MM.1S (cell line): ENCODE measurements around the gene LPIN1.

ENCODE experiments used
- DNase-seq: peaks from one replicate; pipeline ENCODE4 v3.0.0-alpha.2; 2015
- H2AFZ ChIP-seq: fragments of 300-600 bp; sonication (generic); 2 replicates; pipeline ENCODE4 v1.6.0; 2016; ENCODE audit warnings: antibody characterized with exemption, low read length
- H3F3A ChIP-seq: fragments of 300-600 bp; sonication (generic); 2 replicates; pipeline ENCODE4 v1.6.1; 2016; ENCODE audit warnings: mild to moderate bottlenecking, antibody characterized with exemption, low read length, moderate library complexity, mixed read lengths; ENCODE audit not compliant: insufficient read depth
- H3K27ac ChIP-seq: fragments of 300-600 bp; sonication (generic); 2 replicates; pipeline ENCODE4 v1.5.1; 2016; ENCODE audit warnings: mild to moderate bottlenecking, low read length
- H3K27me3 ChIP-seq: fragments of 300-600 bp; sonication (generic); replicated peaks from 2 replicates; pipeline ENCODE4 v1.6.0; 2016; ENCODE audit warnings: low read length; ENCODE audit not compliant: insufficient read depth
- H3K36me3 ChIP-seq: fragments of 300-600 bp; sonication (generic); replicated peaks from 2 replicates; pipeline ENCODE4 v1.6.1; 2016; ENCODE audit warnings: mild to moderate bottlenecking, low read length, mixed read lengths; ENCODE audit not compliant: insufficient read depth
- H3K4me1 ChIP-seq: fragments of 300-600 bp; sonication (generic); 2 replicates; pipeline ENCODE4 v1.6.1; 2016; ENCODE audit warnings: low read length, mixed read lengths
- H3K4me2 ChIP-seq: fragments of 300-600 bp; sonication (generic); 2 replicates; pipeline ENCODE4 v1.6.0; 2016; ENCODE audit warnings: low read depth, low read length
- H3K4me3 ChIP-seq: fragments of 300-600 bp; sonication (generic); 2 replicates; pipeline ENCODE4 v1.5.1; 2016; ENCODE audit warnings: low read length, mixed read lengths
- H3K79me2 ChIP-seq: fragments of 300-600 bp; sonication (generic); 2 replicates; pipeline ENCODE4 v1.6.1; 2016; ENCODE audit warnings: mixed run types, low read length, mixed read lengths
- H3K9ac ChIP-seq: fragments of 300-600 bp; sonication (generic); 2 replicates; pipeline ENCODE4 v1.6.1; 2016; ENCODE audit warnings: low read length, mixed read lengths
- H3K9me2 ChIP-seq: fragments of 300-600 bp; sonication (generic); replicated peaks from 2 replicates; pipeline ENCODE4 v1.6.1; 2016; ENCODE audit warnings: mild to moderate bottlenecking, low read length, mixed read lengths; ENCODE audit not compliant: insufficient read depth
- H3K9me3 ChIP-seq: fragments of 300-600 bp; sonication (generic); replicated peaks from 2 replicates; pipeline ENCODE4 v1.6.1; 2016; ENCODE audit warnings: mild to moderate bottlenecking, low read length, mixed read lengths; ENCODE audit not compliant: insufficient read depth
- H4K20me1 ChIP-seq: fragments of 300-600 bp; sonication (generic); 2 replicates; pipeline ENCODE4 v1.6.1; 2016; ENCODE audit warnings: mild to moderate bottlenecking, low read length, moderate library complexity, mixed read lengths; ENCODE audit not compliant: insufficient read depth
- CTCF ChIP-seq: fragments of 300-600 bp; sonication (generic); IDR thresholded peaks from 2 replicates; pipeline ENCODE4 v1.5.1; 2016; ENCODE audit warnings: antibody characterized with exemption, low read length, mixed read lengths
- EZH2 ChIP-seq: fragments of 300-600 bp; sonication (generic); optimal IDR thresholded peaks from 2 replicates; pipeline ENCODE3; 2017; ENCODE audit warnings: low read depth, mild to moderate bottlenecking, antibody characterized with exemption, low read length, mixed read lengths
- EZH2phosphoT487 ChIP-seq: fragments of 300-600 bp; sonication (generic); IDR thresholded peaks from 2 replicates; pipeline ENCODE4 v1.6.1; 2018; ENCODE audit warnings: antibody characterized with exemption, low read length

Gene LPIN1

DNA sequence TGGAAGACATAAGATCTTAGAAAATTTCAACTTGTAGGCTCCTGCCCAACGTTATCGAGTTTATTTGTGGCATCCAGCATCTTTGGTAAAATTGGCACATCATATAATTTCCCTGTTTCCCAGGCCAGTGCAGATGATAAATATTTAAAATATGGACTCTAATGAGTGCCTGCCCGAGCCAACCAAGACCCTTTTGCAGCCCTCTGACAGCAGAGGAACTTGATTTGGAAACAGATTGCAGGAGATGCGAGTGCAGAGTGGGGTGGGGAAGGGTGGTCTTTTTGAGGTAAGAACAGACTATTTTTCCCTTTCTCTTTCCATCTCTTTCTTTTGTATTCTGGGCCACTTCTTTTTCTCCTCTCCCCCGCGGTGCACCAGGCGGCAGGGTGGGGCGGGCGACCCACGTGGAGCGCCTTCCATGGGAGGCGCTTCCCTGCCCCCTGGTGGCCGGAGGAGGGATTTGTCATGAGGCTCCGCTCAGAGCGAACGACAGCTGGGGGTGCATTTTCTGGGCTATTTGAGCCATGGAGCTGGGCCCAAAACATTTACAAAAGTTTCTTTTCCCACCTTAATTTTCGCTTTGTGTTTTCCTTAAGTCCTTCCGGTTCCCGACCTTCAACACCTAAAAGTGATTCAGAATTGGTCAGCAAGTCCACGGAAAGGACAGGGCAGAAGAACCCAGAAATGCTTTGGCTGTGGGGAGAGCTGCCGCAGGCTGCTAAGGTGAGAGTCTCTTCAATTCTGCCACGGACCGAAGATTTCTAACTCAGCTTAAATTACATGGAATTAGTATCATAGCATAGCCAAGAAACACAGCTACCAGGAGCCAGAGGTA, 32.7 kb downstream of the LPIN1 start:
- H3K27ac ChIP-seq = peak overlapping the region; percentile 23; the same call in 1 of the 2 replicates
- no peak overlapping the region for H2AFZ ChIP-seq
- H3K4me2 ChIP-seq = peak overlapping the region; percentile 19; the same call in 1 of the 2 replicates
- H3K9me3 ChIP-seq = no peaks in the 10 kb centered on the region
- H3K9ac ChIP-seq = no peak overlapping the region
- peaks cover 34% of the 10 kb centered on the region for H3K36me3 ChIP-seq
- peaks cover 87% of the 10 kb centered on the region for H3K79me2 ChIP-seq
- no peaks in the 10 kb centered on the region for H3K9me2 ChIP-seq
- H3K4me1 ChIP-seq = peaks cover 33% of the 10 kb centered on the region
- DNase-seq = peak; percentile 68
- TF ChIP-seq EZH2phosphoT487 (no peak), CTCF (peak; percentile 91), EZH2 (no peak)
- H3K4me3 ChIP-seq = no peak overlapping the region
- H4K20me1 ChIP-seq = peaks cover 4% of the 10 kb centered on the region; the same call in 1 of the 2 replicates
- H3F3A ChIP-seq = peaks cover 30% of the 10 kb centered on the region
- H3K27me3 ChIP-seq = no peaks in the 10 kb centered on the region

- H3K27me3 ChIP-seq = no peaks in the 10 kb centered on the region
- H2AFZ ChIP-seq = no peak overlapping the region
- peaks cover 23% of the 10 kb centered on the region for H3K4me1 ChIP-seq
- H3K36me3 ChIP-seq = peaks cover 45% of the 10 kb centered on the region
- H3K9me2 ChIP-seq = no peaks in the 10 kb centered on the region
- peaks cover 19% of the 10 kb centered on the region for H3F3A ChIP-seq
- H3K9me3 ChIP-seq = no peaks in the 10 kb centered on the region
- no peak overlapping the region for H3K4me3 ChIP-seq
- DNase-seq = no peak
- H3K9ac ChIP-seq = no peak overlapping the region
- no peak overlapping the region for H3K27ac ChIP-seq
- peaks cover 4% of the 10 kb centered on the region; the same call in 1 of the 2 replicates for H4K20me1 ChIP-seq
- peaks cover 99% of the 10 kb centered on the region for H3K79me2 ChIP-seq
- no peak overlapping the region for H3K4me2 ChIP-seq
- TF ChIP-seq EZH2 (no peak), CTCF (no peak), EZH2phosphoT487 (no peak)
Measured at GRCh38 chr2:11781602-11782001, 35.2 kb downstream of the LPIN1 start.

- H4K20me1 ChIP-seq = no peaks in the 10 kb centered on the region; the same call in 1 of the 2 replicates
- H3K4me3 ChIP-seq = no peak overlapping the region
- no peak overlapping the region for H2AFZ ChIP-seq
- no peaks in the 10 kb centered on the region for H3K27me3 ChIP-seq
- no peaks in the 10 kb centered on the region for H3K9me2 ChIP-seq
- peaks cover 3% of the 10 kb centered on the region; the same call in 1 of the 2 replicates for H3F3A ChIP-seq
- H3K4me1 ChIP-seq = peaks cover 3% of the 10 kb centered on the region; the same call in 1 of the 2 replicates
- DNase-seq = no peak
- no peak overlapping the region for H3K4me2 ChIP-seq
- H3K9ac ChIP-seq = no peak overlapping the region
- peaks cover 94% of the 10 kb centered on the region for H3K79me2 ChIP-seq
- H3K27ac ChIP-seq = no peak overlapping the region
- peaks cover 55% of the 10 kb centered on the region for H3K36me3 ChIP-seq
- TF ChIP-seq CTCF (no peak), EZH2phosphoT487 (no peak), EZH2 (no peak)
- H3K9me3 ChIP-seq = no peaks in the 10 kb centered on the region
Measured at GRCh38 chr2:11784280-11784679, 37.8 kb downstream of the LPIN1 start.
